Loucy (cell line): ENCODE data around the gene GPATCH2.

Experiments
- EZH2phosphoT487 ChIP-seq: fragments of 200-600 bp; IDR thresholded peaks from 2 replicates; pipeline ENCODE4 v1.6.1; 2018; ENCODE audit warnings: antibody characterized with exemption, mild to moderate bottlenecking, moderate library complexity, borderline replicate concordance
- TF ChIP-seq, protein P1 (sequence below): fragments of 200-600 bp; sonication (generic); conservative IDR thresholded peaks from 2 replicates; pipeline ENCODE4 v1.5.1; 2014; ENCODE audit warnings: mild to moderate bottlenecking, antibody characterized with exemption, low read length

DNA sequence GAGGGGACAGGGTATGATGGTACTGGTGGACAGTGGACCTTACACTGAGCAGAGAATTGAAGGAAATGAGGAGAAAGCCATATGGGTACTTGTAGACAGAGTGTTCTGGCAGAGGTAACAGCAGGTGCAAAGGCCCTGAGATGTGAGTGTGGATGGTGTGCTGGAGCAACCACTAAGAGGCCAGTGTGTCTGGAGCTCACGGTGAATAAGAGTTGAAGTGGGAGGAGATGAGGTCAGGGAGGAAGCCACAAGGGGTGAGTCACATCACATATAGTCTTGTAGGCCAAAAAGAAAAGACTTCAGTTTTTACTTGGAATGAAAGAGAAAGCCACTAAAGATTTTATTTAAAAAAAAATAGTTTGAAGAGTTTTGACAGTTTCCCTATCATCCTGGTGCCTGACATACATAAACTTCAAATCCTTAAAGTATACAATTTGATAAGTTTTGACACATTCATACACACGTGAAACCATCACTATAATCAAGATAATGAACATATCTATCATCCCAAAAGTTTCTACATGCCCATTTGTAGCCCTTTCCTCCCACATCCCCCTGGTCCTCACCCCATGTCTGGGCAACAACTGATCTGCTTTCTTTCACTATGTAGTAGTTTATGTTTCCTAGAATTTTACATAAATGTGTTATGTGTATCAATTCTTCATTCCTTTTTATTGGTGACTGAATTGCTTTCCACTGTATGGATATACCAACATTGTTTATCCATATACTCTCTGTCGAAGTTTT, 148.4 kb downstream of the GPATCH2 start:
- TF ChIP-seq, protein P1, sequence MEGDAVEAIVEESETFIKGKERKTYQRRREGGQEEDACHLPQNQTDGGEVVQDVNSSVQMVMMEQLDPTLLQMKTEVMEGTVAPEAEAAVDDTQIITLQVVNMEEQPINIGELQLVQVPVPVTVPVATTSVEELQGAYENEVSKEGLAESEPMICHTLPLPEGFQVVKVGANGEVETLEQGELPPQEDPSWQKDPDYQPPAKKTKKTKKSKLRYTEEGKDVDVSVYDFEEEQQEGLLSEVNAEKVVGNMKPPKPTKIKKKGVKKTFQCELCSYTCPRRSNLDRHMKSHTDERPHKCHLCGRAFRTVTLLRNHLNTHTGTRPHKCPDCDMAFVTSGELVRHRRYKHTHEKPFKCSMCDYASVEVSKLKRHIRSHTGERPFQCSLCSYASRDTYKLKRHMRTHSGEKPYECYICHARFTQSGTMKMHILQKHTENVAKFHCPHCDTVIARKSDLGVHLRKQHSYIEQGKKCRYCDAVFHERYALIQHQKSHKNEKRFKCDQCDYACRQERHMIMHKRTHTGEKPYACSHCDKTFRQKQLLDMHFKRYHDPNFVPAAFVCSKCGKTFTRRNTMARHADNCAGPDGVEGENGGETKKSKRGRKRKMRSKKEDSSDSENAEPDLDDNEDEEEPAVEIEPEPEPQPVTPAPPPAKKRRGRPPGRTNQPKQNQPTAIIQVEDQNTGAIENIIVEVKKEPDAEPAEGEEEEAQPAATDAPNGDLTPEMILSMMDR, result no peak
- TF ChIP-seq EZH2phosphoT487, result no peak
